IMR-90 (cell line): ENCODE results near the gene NOL9. TPM values are rescaled to one million over a fixed set of nuclear protein-coding genes. Genes with fewer than 3 reads are reported as not detected.

ENCODE experiments used
- ATAC-seq: fragments of 200-7000 bp; cut with Tn5 transposase; 2 replicates; pipeline ENCODE4 v1.9.1; 2020; ENCODE audit warnings: low read depth, mild to moderate bottlenecking, moderate library complexity
- BruUV-seq: library from RNA; stranded (reverse); fragments of 400-500 nt; replicated peaks from 2 replicates; lab custom pipeline; 2021; lab: Mats Ljungman, UMichigan
- CTCF ChIA-PET: fragments of 300-600 bp; formaldehyde crosslinking; extraction: SDS; loops from one replicate; lab custom pipeline; 2021; ENCODE audit warnings: antibody characterized with exemption; lab: Yijun Ruan, JAX
- POLR2A ChIA-PET: fragments of 300-600 bp; sonication (Branson Sonifier 250); formaldehyde crosslinking; loops from one replicate; lab custom pipeline; 2022; ENCODE audit warnings: antibody characterized with exemption; ENCODE audit not compliant: unreplicated experiment; lab: Charles Lee
- DNase-seq: peaks from one replicate; pipeline ENCODE4 v3.0.0; 2013
- H2AFZ ChIP-seq: replicated peaks from 2 replicates; pipeline ENCODE3; 2013; ENCODE audit warnings: low read length, mild to moderate bottlenecking; ENCODE audit not compliant: poor library complexity
- H2AK5ac ChIP-seq: 2 replicates; pipeline ENCODE4 v1.6.1; 2013; ENCODE audit warnings: low read depth, low read length, inconsistent platforms
- H2AK9ac ChIP-seq: replicated peaks from 2 replicates; pipeline ENCODE3; 2013; ENCODE audit warnings: mild to moderate bottlenecking, low read depth, low read length, moderate library complexity; ENCODE audit not compliant: poor library complexity
- H2BK120ac ChIP-seq: 2 replicates; pipeline ENCODE4 v1.6.1; 2013; ENCODE audit warnings: low read depth, low read length, inconsistent platforms
- H2BK15ac ChIP-seq: 3 replicates; pipeline ENCODE4 v1.6.1; 2013; ENCODE audit warnings: low read depth, low read length, inconsistent platforms
- H2BK20ac ChIP-seq: 2 replicates; pipeline ENCODE4 v1.6.1; 2013; ENCODE audit warnings: low read depth, mild to moderate bottlenecking, inconsistent platforms, low read length, moderate library complexity
- H2BK5ac ChIP-seq: 2 replicates; pipeline ENCODE4 v1.6.1; 2013; ENCODE audit warnings: mild to moderate bottlenecking, low read depth, low read length, inconsistent platforms; ENCODE audit not compliant: poor library complexity, severe bottlenecking
- H3K14ac ChIP-seq: replicated peaks from 2 replicates; pipeline ENCODE4 v1.6.1; 2013; ENCODE audit warnings: low read depth, low read length, inconsistent platforms
- H3K18ac ChIP-seq: 2 replicates; pipeline ENCODE4 v1.6.1; 2013; ENCODE audit warnings: low read depth, low read length, control low read depth
- H3K23ac ChIP-seq: 2 replicates; pipeline ENCODE4 v1.6.1; 2013; ENCODE audit warnings: low read depth, low read length, inconsistent platforms
- H3K27ac ChIP-seq: 2 replicates; pipeline ENCODE4 v1.5.1; 2013; ENCODE audit warnings: mild to moderate bottlenecking, control low read depth, low read length; ENCODE audit not compliant: insufficient read depth
- H3K27me3 ChIP-seq: 2 replicates; pipeline ENCODE4 v1.6.1; 2013; ENCODE audit warnings: low read length; ENCODE audit not compliant: control insufficient read depth, insufficient read depth
- H3K36me3 ChIP-seq: 2 replicates; pipeline ENCODE4 v1.6.1; 2013; ENCODE audit warnings: low read length, mixed read lengths; ENCODE audit not compliant: control insufficient read depth, insufficient read depth
- H3K4ac ChIP-seq: 2 replicates; pipeline ENCODE4 v1.6.1; 2013; ENCODE audit warnings: low read depth, low read length, inconsistent platforms
- H3K4me1 ChIP-seq: 2 replicates; pipeline ENCODE4 v1.6.1; 2013; ENCODE audit warnings: low read length, mixed read lengths; ENCODE audit not compliant: control insufficient read depth, insufficient read depth
- H3K4me2 ChIP-seq: 2 replicates; pipeline ENCODE4 v1.6.1; 2013; ENCODE audit warnings: low read depth, mild to moderate bottlenecking, control low read depth, low read length, moderate library complexity
- H3K4me3 ChIP-seq: 2 replicates; pipeline ENCODE4 v1.5.1; 2013; ENCODE audit warnings: low read depth, mild to moderate bottlenecking, control low read depth, low read length, moderate library complexity; ENCODE audit not compliant: insufficient read depth
- H3K56ac ChIP-seq: 2 replicates; pipeline ENCODE4 v1.6.1; 2013; ENCODE audit warnings: low read length, inconsistent platforms; ENCODE audit not compliant: insufficient read depth; ENCODE audit errors: extremely low read depth
- H3K79me1 ChIP-seq, 2 experiments: 2 replicates each; pipeline ENCODE4 v1.6.1; 2013; ENCODE audit warnings: low read length in 2 of 2, inconsistent platforms in 1 of 2, low read depth in 1 of 2
- H3K9ac ChIP-seq: 2 replicates; pipeline ENCODE4 v1.6.1; 2013; ENCODE audit warnings: low read depth, low read length, control low read depth
- H3K9me1 ChIP-seq: 2 replicates; pipeline ENCODE4 v1.6.1; 2013; ENCODE audit warnings: low read length, inconsistent platforms; ENCODE audit not compliant: insufficient read depth
- H3K9me3 ChIP-seq: 2 replicates; pipeline ENCODE4 v1.6.1; 2013; ENCODE audit warnings: low read length; ENCODE audit not compliant: control insufficient read depth, insufficient read depth
- H4K20me1 ChIP-seq: 2 replicates; pipeline ENCODE4 v1.6.1; 2013; ENCODE audit warnings: low read length, inconsistent platforms; ENCODE audit not compliant: insufficient read depth
- H4K5ac ChIP-seq: 2 replicates; pipeline ENCODE4 v1.6.1; 2013; ENCODE audit warnings: mild to moderate bottlenecking, low read depth, low read length, control low read depth
- H4K8ac ChIP-seq, 2 experiments: 2 replicates each; pipeline ENCODE4 v1.6.1; 2013; ENCODE audit warnings: low read depth in 2 of 2, low read length in 2 of 2, control low read depth in 1 of 2, inconsistent platforms in 1 of 2
- H4K91ac ChIP-seq: 2 replicates; pipeline ENCODE4 v1.6.1; 2013; ENCODE audit warnings: low read depth, low read length, inconsistent platforms; ENCODE audit not compliant: insufficient read depth
- CEBPB ChIP-seq: IDR thresholded peaks from 2 replicates; pipeline ENCODE4 v1.6.1; 2012; ENCODE audit warnings: low read depth, low read length, improper control_type of control experiment
- CHD1 ChIP-seq: IDR thresholded peaks from 2 replicates; pipeline ENCODE4 v1.6.1; 2012; ENCODE audit warnings: low read depth, low read length, improper control_type of control experiment
- FOS ChIP-seq: fragments of 150-350 bp; IDR thresholded peaks from 2 replicates; pipeline ENCODE4 v1.6.1; 2016; ENCODE audit warnings: low read depth, low read length
- MAFK ChIP-seq: IDR thresholded peaks from 2 replicates; pipeline ENCODE4 v1.6.1; 2012; ENCODE audit warnings: low read depth, low read length, improper control_type of control experiment
- NFE2L2 ChIP-seq: fragments of 150-350 bp; IDR thresholded peaks from 2 replicates; pipeline ENCODE4 v1.6.1; 2016; ENCODE audit warnings: low read depth, mild to moderate bottlenecking, low read length
- RAD21 ChIP-seq: IDR thresholded peaks from 2 replicates; pipeline ENCODE4 v1.6.1; 2012; ENCODE audit warnings: low read length, improper control_type of control experiment
- RCOR1 ChIP-seq: IDR thresholded peaks from 2 replicates; pipeline ENCODE4 v1.6.1; 2012; ENCODE audit warnings: mild to moderate bottlenecking, low read length, improper control_type of control experiment; ENCODE audit not compliant: insufficient replicate concordance
- RFX5 ChIP-seq: IDR thresholded peaks from 2 replicates; pipeline ENCODE4 v1.8.0; 2012; ENCODE audit warnings: low read depth, mild to moderate bottlenecking, low read length, moderate library complexity
- WGBS, 2 experiments: methylation state at CpG; one replicate each; pipeline versions ENCODE4 v1.1.5 to v1.1.7; 2013; ENCODE audit warnings: missing lambda C conversion rate in 2 of 2; ENCODE audit not compliant: insufficient read length in 1 of 2; ENCODE audit errors: extremely low coverage in 2 of 2; 5-methylcytosine and 5-hydroxymethylcytosine counted together
- dilution Hi-C: fragments of 300-500 bp; cut with HindIII; formaldehyde crosslinking; loops from one replicate; pipeline ENCODE4 v1.14.3; 2018; ENCODE audit warnings: low sequenced_read_pairs; ENCODE audit not compliant: unreplicated experiment
- in situ Hi-C: fragments of 300-500 bp; cut with MboI; formaldehyde crosslinking; loops from 3 replicates; pipeline ENCODE4 v1.14.3; 2019; ENCODE audit warnings: low sequenced_read_pairs, inconsistent platforms, mixed read lengths
- intact Hi-C: fragments of 100-400 bp; cut with micrococcal nuclease; formaldehyde crosslinking; loops from 2 replicates; pipeline ENCODE4 v1.10.0; 2022
- polyA plus RNA-seq, 3 experiments: library from polyadenylated mRNA; depleted of rRNA; stranded (reverse); fragments of >200 nt; gene quantifications; 2 replicates each; pipeline ENCODE4 v1.2.3, GENCODE V29; 2012; ENCODE audit warnings: low replicate concordance in 1 of 3
- total RNA-seq: library from RNA; depleted of rRNA; stranded (reverse); fragments of >200 nt; gene quantifications from 2 replicates; pipeline ENCODE4 v1.2.3, GENCODE V29; 2012
- TF ChIP-seq, protein P1 (sequence below): fragments of 150-350 bp; IDR thresholded peaks from 2 replicates; pipeline ENCODE4 v1.6.1; 2017; ENCODE audit warnings: mild to moderate bottlenecking, antibody characterized with exemption, low read length, low read depth

The NOL9 gene
- total and polyA plus RNA-seq, 2 of the 4 experiments (the other 2 are of a cell fraction) = 13.0 to 19.2 TPM

DNA sequence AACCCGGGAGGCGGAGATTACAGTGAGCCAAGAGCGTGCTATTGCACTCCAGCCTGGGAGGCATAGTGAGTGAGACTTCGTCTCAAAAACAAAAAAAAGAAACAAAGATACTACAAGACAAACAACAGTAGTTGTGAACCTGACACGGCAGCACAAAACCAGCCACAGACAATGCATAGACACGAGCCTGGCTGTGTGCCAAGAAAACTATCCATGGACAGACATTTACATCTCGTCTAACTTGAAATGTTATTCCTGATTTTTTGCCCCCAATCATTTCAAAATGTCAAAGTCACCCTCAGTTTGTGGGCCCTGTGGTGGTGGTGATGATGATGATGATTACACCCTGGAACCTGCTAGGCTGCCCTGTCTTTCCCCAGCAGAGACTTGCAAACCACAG is 42.0 kb upstream of the NOL9 start (continued):
- TF ChIP-seq, protein P1, sequence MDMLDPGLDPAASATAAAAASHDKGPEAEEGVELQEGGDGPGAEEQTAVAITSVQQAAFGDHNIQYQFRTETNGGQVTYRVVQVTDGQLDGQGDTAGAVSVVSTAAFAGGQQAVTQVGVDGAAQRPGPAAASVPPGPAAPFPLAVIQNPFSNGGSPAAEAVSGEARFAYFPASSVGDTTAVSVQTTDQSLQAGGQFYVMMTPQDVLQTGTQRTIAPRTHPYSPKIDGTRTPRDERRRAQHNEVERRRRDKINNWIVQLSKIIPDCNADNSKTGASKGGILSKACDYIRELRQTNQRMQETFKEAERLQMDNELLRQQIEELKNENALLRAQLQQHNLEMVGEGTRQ = no peak
- no peak for TF ChIP-seq NFE2L2

DNA sequence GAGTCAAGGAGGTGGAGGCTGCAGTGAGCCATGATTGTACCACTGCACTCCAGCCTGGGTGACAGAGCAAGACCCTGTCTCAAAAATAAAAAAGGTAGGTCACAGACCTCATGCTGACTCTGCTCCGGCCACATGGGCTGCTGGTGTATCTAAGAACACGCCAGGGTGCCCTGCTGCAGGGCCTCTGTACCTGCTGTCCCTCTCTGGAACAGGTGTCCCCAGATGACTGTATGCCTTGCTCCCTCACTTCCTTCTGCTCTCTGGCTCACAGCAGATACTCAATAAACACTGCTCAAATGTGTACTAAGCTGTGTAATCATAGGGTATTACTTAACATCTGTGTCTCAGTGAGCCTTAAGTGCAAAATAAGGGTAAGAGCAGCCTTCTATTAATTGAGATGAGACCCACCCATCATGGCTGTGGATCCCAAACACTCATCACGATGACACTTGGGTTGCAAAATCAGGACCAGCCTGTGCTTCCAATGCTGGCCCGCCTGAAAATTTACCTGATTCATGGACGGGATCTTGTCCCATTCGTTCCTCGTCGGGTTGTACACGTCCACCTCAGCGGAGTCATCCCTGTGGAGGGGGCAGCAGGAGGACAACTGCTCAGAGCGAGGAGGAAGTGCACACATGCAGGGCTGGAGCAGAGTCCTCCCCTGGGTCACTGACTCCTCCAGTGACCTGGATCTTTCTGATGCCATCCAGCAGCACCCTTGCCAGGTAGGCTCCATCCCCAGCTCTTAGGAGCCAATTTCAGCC is 40.8 kb upstream of the NOL9 start:
- no peak overlapping the region for H2BK5ac ChIP-seq
- H3K9me1 ChIP-seq = peaks cover 10% of the 10 kb centered on the region
- no peak overlapping the region for H3K27ac ChIP-seq
- no peak overlapping the region for H2AFZ ChIP-seq
- H3K4ac ChIP-seq = no peak overlapping the region
- WGBS, 2 experiments = 92% methylated on average over 9 of the region's 11 CpGs; no CpG with 5 or more reads in 1 of the 2 experiments
- no TSS peak for BruUV-seq
- no peak overlapping the region for H3K4me3 ChIP-seq
- H3K79me1 ChIP-seq = peaks cover 13 to 84% of the 10 kb centered on the region in 2 experiments
- TF ChIP-seq CEBPB (no peak), NFE2L2 (no peak), RAD21 (no peak), MAFK (no peak), FOS (no peak), RFX5 (no peak), RCOR1 (no peak), CHD1 (no peak)
- TF ChIP-seq, protein P1 = no peak
- no peak overlapping the region for H2AK9ac ChIP-seq
- H2BK20ac ChIP-seq = no peak overlapping the region
- DNase-seq = no peak
- no peak overlapping the region for H2BK15ac ChIP-seq
- H3K56ac ChIP-seq = no peak overlapping the region
- H4K91ac ChIP-seq = no peak overlapping the region
- no peak overlapping the region for H4K8ac ChIP-seq
- H4K5ac ChIP-seq = no peak overlapping the region
- H3K14ac ChIP-seq = no peak overlapping the region
- CTCF ChIA-PET = interaction anchor here (0.6 kb wide), 1 partner anchor 109 kb away, joined by 5 read pairs; no protein-coding TSS in a partner anchor
- H3K4me2 ChIP-seq = no peak overlapping the region
- no peak overlapping the region for H3K9ac ChIP-seq
- peaks cover 4% of the 10 kb centered on the region for H3K4me1 ChIP-seq
- POLR2A ChIA-PET = interaction anchor here (0.6 kb wide), 1 partner anchor 136 kb away, joined by 6 read pairs; no protein-coding TSS in a partner anchor
- peaks cover 79% of the 10 kb centered on the region for H3K36me3 ChIP-seq
- peaks cover 87% of the 10 kb centered on the region for H4K20me1 ChIP-seq
- no peaks in the 10 kb centered on the region for H3K9me3 ChIP-seq
- H2BK120ac ChIP-seq = no peak overlapping the region
- H2AK5ac ChIP-seq = no peak overlapping the region
- dilution Hi-C loops = no loop called here
- H3K27me3 ChIP-seq = no peaks in the 10 kb centered on the region
- in situ Hi-C loops = no loop called here
- ATAC-seq = no peak
- H3K23ac ChIP-seq = no peak overlapping the region
- no peak overlapping the region for H3K18ac ChIP-seq
- intact Hi-C loops = no loop called here
